ENCODE data around the gene DPF3. TPM values are rescaled to one million over a fixed set of nuclear protein-coding genes. Genes with fewer than 3 reads are reported as not detected.

DPF3 gene
- total RNA-seq, 4 donors from 2014 or later, result 0.39 to 3.4 (median 1.6) TPM

DNA sequence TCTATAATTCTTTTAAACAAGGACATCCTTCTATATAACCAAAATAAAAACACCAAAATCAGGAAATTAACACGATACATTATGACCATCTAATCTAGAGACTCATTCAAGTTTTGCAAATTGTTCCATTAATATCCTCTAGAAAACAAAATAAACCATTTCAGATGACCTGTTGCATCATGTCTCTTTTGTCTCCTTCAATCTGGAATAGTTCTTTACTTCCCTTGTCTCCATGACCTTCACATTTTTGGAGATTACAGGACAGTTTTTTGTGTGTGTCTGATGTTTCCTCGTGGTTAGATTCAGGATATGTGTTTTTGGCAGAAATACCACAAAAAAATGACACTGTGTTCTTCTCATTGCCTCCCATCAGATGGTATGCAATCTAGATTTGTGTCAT is 19.9 kb upstream of the DPF3 start:
- Histone ChIP-seq H3K27ac (no peak overlapping the region), H3K4me3 (no peak overlapping the region), H3K4me1 (peaks cover 3% of the 10 kb centered on the region), H3K27me3 (no peaks in the 10 kb centered on the region), H3K9me3 (no peaks in the 10 kb centered on the region), H3K36me3 (no peaks in the 10 kb centered on the region)
- 54% methylated on average over 2 of the region's 2 CpGs for WGBS
- TF ChIP-seq, protein P1, sequence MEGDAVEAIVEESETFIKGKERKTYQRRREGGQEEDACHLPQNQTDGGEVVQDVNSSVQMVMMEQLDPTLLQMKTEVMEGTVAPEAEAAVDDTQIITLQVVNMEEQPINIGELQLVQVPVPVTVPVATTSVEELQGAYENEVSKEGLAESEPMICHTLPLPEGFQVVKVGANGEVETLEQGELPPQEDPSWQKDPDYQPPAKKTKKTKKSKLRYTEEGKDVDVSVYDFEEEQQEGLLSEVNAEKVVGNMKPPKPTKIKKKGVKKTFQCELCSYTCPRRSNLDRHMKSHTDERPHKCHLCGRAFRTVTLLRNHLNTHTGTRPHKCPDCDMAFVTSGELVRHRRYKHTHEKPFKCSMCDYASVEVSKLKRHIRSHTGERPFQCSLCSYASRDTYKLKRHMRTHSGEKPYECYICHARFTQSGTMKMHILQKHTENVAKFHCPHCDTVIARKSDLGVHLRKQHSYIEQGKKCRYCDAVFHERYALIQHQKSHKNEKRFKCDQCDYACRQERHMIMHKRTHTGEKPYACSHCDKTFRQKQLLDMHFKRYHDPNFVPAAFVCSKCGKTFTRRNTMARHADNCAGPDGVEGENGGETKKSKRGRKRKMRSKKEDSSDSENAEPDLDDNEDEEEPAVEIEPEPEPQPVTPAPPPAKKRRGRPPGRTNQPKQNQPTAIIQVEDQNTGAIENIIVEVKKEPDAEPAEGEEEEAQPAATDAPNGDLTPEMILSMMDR (IDR thresholded peaks at IDR 0.05), result no peak
- TF ChIP-seq EP300 (IDR thresholded peaks at IDR 0.05) (no peak), POLR2A (IDR thresholded peaks at IDR 0.05) (no peak), POLR2AphosphoS5 (IDR thresholded peaks at IDR 0.05) (no peak)
- no peak for DNase-seq (ENCODE audit: low spot score in 2 of 2)

DNA sequence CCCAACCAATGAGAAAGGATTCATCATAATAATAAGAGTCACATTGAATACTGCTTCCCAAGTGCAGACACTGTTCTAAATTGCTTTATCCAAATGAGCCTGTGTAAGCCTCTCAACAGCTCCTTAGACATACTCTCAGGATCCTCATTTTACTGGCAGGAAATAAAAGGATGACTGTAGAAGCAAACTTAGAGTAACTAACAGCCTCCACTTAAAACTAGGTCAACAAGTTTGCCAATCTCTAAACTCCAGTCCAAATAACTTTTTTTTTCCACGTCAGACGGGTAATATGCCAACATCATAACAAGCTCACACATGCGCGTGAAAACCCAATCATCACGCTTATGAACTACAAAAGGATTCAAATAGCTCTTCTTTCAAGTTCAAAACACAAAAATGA is 15.3 kb upstream of the DPF3 start:
- no peak overlapping the region for H3K27ac ChIP-seq
- H3K36me3 ChIP-seq, result no peaks in the 10 kb centered on the region
- H3K4me1 ChIP-seq, result peaks cover 15% of the 10 kb centered on the region
- WGBS, result 31% methylated on average over 5 of the region's 5 CpGs
- H3K9me3 ChIP-seq, result no peaks in the 10 kb centered on the region
- TF ChIP-seq POLR2A (IDR thresholded peaks at IDR 0.05) (no peak), POLR2AphosphoS5 (IDR thresholded peaks at IDR 0.05) (no peak), EP300 (IDR thresholded peaks at IDR 0.05) (no peak)
- TF ChIP-seq, protein P1 (IDR thresholded peaks at IDR 0.05), result no peak
- no peak for DNase-seq (ENCODE audit: low spot score in 2 of 2)
- H3K27me3 ChIP-seq, result no peaks in the 10 kb centered on the region
- H3K4me3 ChIP-seq, result no peak overlapping the region

DNA sequence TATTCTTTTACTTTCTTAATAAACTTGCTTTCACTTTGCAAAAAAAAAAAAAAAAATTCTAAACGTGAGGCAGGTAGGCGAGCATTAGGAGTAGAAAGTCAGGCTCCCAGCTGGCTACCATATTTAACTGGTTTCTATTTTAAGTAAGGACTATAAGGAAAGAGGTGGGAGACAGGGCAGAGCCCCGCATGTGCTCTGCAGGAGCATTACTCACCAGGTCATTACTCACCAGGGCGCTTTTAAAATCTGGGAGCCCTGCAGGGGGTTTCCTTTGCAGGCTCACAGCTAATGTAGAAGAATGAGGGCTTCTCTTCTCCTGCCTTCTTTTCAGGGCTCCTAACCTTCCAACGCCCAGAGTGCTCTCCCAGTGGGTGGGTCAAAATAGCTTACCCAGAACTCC is 14.0 kb upstream of the DPF3 start:
- H3K27me3 ChIP-seq, result no peaks in the 10 kb centered on the region
- H3K4me3 ChIP-seq, result no peak overlapping the region
- DNase-seq (ENCODE audit: low spot score in 2 of 2), result no peak
- H3K36me3 ChIP-seq, result no peaks in the 10 kb centered on the region
- no peaks in the 10 kb centered on the region for H3K9me3 ChIP-seq
- no peak for TF ChIP-seq POLR2AphosphoS5 (IDR thresholded peaks at IDR 0.05)
- no peak for TF ChIP-seq POLR2A (IDR thresholded peaks at IDR 0.05)
- TF ChIP-seq, protein P1 (IDR thresholded peaks at IDR 0.05), result no peak
- TF ChIP-seq EP300 (IDR thresholded peaks at IDR 0.05), result no peak
- H3K27ac ChIP-seq, result no peak overlapping the region
- peaks cover 15% of the 10 kb centered on the region for H3K4me1 ChIP-seq
- WGBS, result 32% methylated on average over 5 of the region's 5 CpGs

DNA sequence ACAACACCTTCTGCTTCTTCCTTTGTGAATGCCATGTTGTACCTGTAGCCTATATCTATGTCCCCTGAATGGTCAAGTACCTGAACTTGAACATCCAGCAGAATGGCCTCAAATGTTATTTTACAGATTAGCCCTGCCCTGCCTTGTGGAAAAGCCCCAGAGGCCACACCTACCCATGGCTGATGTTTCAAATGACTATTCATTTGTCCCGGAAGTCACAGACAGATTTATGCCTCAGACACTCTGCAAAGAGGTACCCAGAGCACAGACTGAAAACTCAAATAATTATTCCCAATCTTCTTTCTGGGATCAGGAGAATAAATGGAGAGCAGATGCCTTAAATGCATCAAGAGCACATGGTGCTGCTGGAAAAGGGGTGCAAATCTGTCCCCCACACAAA is 13.0 kb upstream of the DPF3 start:
- peaks cover 15% of the 10 kb centered on the region for H3K4me1 ChIP-seq
- no peak overlapping the region for H3K27ac ChIP-seq
- TF ChIP-seq, protein P1 (IDR thresholded peaks at IDR 0.05), result no peak
- TF ChIP-seq EP300 (IDR thresholded peaks at IDR 0.05), result no peak
- TF ChIP-seq POLR2AphosphoS5 (IDR thresholded peaks at IDR 0.05), result no peak
- no peak for TF ChIP-seq POLR2A (IDR thresholded peaks at IDR 0.05)
- H3K9me3 ChIP-seq, result no peaks in the 10 kb centered on the region
- no peak overlapping the region for H3K4me3 ChIP-seq
- WGBS, result 23% methylated on average over 1 of the region's 1 CpG
- no peaks in the 10 kb centered on the region for H3K27me3 ChIP-seq
- DNase-seq (ENCODE audit: low spot score in 2 of 2), result no peak
- no peaks in the 10 kb centered on the region for H3K36me3 ChIP-seq

DNA sequence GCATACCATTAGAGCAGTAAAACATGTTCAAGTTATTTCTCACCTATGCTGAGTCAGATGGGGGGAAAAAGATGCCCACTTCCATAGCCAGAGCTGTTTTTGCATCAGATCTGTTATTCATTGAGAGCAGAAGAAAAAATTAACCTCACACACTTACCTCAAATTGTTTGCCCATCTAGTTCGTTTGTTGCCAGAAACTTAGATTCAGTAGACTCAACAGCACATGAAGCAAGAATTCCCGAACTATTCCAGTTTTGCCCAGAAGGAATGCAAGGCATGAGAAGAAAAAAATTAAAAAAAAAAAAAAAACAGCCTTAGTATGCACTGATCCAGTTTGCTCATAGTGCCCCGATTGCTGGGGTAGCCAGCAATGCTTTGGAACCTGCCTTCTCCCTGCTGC is 12.4 kb upstream of the DPF3 start:
- no peaks in the 10 kb centered on the region for H3K27me3 ChIP-seq
- no peaks in the 10 kb centered on the region for H3K9me3 ChIP-seq
- DNase-seq (ENCODE audit: low spot score in 2 of 2), result no peak
- no peak overlapping the region for H3K4me3 ChIP-seq
- no peaks in the 10 kb centered on the region for H3K36me3 ChIP-seq
- WGBS, result 48% methylated on average over 3 of the region's 3 CpGs
- TF ChIP-seq POLR2A (IDR thresholded peaks at IDR 0.05) (no peak), EP300 (IDR thresholded peaks at IDR 0.05) (no peak), POLR2AphosphoS5 (IDR thresholded peaks at IDR 0.05) (no peak)
- TF ChIP-seq, protein P1 (IDR thresholded peaks at IDR 0.05), result no peak
- peaks cover 15% of the 10 kb centered on the region for H3K4me1 ChIP-seq
- H3K27ac ChIP-seq, result no peak overlapping the region

Data from suprapubic skin (tissue), 4 donors.